CD4-positive, alpha-beta memory T cell (primary cell): ENCODE results near the gene RTTN. TPM values are rescaled to one million over a fixed set of nuclear protein-coding genes. Genes with fewer than 3 reads are reported as not detected.

Source experiments
- CTCF ChIA-PET: fragments of 350-600 bp; sonication (Branson Sonifier 250); formaldehyde crosslinking; loops from one replicate; lab custom pipeline; 2021; ENCODE audit warnings: inconsistent platforms; ENCODE audit not compliant: partially characterized antibody; lab: Charles Lee
- POLR2A ChIA-PET: fragments of 350-600 bp; sonication (Branson Sonifier 250); formaldehyde crosslinking; loops from one replicate; lab custom pipeline; 2021; ENCODE audit not compliant: partially characterized antibody; lab: Charles Lee
- DNase-seq, 5 donors: peaks; one replicate each; pipeline versions ENCODE4 v3.0.0 to v3.0.0-alpha.2; 2020 to 2022; ENCODE audit warnings: mixed read lengths in 1 of 5
- H3K27ac ChIP-seq: one replicate; pipeline ENCODE4 v1.7.0; 2013; ENCODE audit warnings: low read depth, low read length
- H3K27me3 ChIP-seq: 2 replicates; pipeline ENCODE4 v1.7.0; 2013; ENCODE audit warnings: mild to moderate bottlenecking, low read length, moderate library complexity; ENCODE audit not compliant: insufficient read depth
- H3K36me3 ChIP-seq: 2 replicates; pipeline ENCODE4 v1.7.0; 2013; ENCODE audit warnings: mild to moderate bottlenecking, low read length, moderate library complexity; ENCODE audit not compliant: insufficient read depth
- H3K4me1 ChIP-seq: 2 replicates; pipeline ENCODE4 v1.7.0; 2013; ENCODE audit warnings: mild to moderate bottlenecking, low read length, moderate library complexity; ENCODE audit not compliant: insufficient read depth
- H3K4me3 ChIP-seq, 2 donors: one replicate each; pipeline ENCODE4 v1.7.0; 2013; ENCODE audit warnings: low read length in 2 of 2, mild to moderate bottlenecking in 1 of 2
- H3K9me3 ChIP-seq, 2 donors: one replicate each; pipeline ENCODE4 v1.7.0; 2013; ENCODE audit warnings: low read length in 2 of 2, control low read depth in 1 of 2; ENCODE audit not compliant: control insufficient read depth in 1 of 2
- H3K27ac Mint-ChIP-seq, 7 donors: one replicate each; pipeline ENCODE4 v1.8.0; 2020 to 2021; ENCODE audit warnings: mixed read lengths in 7 of 7, mild to moderate bottlenecking in 6 of 7, inconsistent platforms in 3 of 7, moderate library complexity in 3 of 7
- H3K27me3 Mint-ChIP-seq, 2 donors: one replicate each; pipeline ENCODE4 v1.8.0; 2020 to 2021; ENCODE audit warnings: mixed read lengths in 2 of 2
- H3K36me3 Mint-ChIP-seq, 2 donors: one replicate each; pipeline ENCODE4 v1.8.0; 2020 to 2021; ENCODE audit warnings: mixed read lengths in 2 of 2, inconsistent platforms in 1 of 2, mild to moderate bottlenecking in 1 of 2
- H3K4me1 Mint-ChIP-seq, 4 donors: one replicate each; pipeline ENCODE4 v1.8.0; 2020 to 2021; ENCODE audit warnings: mixed read lengths in 4 of 4, mild to moderate bottlenecking in 1 of 4
- H3K4me3 Mint-ChIP-seq, 8 donors: one replicate each; pipeline ENCODE4 v1.8.0; 2020 to 2021; ENCODE audit warnings: mixed read lengths in 8 of 8, mild to moderate bottlenecking in 7 of 8, moderate library complexity in 6 of 8, inconsistent platforms in 3 of 8
- H3K9me3 Mint-ChIP-seq, 8 donors: one replicate each; pipeline ENCODE4 v1.8.0; 2020 to 2021; ENCODE audit warnings: mixed read lengths in 8 of 8, mild to moderate bottlenecking in 5 of 8, inconsistent platforms in 3 of 8, moderate library complexity in 1 of 8
- intact Hi-C: fragments of 100-400 bp; cut with micrococcal nuclease; formaldehyde crosslinking; loops from one replicate; pipeline ENCODE4 v1.15.1; 2023
- polyA plus RNA-seq, 2 donors: library from polyadenylated mRNA; unstranded; fragments of 300-500 nt; fragmentation: Illumina TruSeq; gene quantifications; one replicate each; pipeline ENCODE4 v1.2.3, GENCODE V29; 2021
- total RNA-seq, 2 experiments: library from RNA; stranded (reverse); gene quantifications; one replicate each; pipeline ENCODE4 v1.2.3, GENCODE V29; 2021

The RTTN gene
- total and polyA plus RNA-seq, 4 experiments from 2014 or later, result 2.6 to 27.1 (median 14.5) TPM

DNA sequence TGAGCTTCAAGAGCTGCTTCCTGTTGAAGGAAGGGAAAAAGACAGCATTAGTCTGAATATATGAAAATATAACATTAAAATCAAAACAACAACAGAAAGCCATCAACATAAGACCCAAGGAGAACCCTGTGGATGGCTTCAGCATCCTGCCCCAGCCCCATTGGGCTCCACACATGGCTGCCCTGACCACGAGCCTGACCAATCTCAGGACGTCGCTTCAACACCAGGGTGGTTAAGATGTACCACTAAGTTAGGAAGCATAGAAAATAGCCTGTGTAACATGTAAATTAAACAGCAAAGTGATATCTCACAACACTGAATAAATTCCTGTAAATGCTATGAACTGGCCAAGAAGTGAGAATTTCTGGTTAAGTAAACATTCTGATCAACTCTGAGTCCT lies 180.7 kb downstream of the RTTN start:
- H3K36me3 Mint-ChIP-seq, result peaks cover 52 to 59% of the 10 kb centered on the region in 2 donors
- H3K4me3 Mint-ChIP-seq, result no peak overlapping the region

DNA sequence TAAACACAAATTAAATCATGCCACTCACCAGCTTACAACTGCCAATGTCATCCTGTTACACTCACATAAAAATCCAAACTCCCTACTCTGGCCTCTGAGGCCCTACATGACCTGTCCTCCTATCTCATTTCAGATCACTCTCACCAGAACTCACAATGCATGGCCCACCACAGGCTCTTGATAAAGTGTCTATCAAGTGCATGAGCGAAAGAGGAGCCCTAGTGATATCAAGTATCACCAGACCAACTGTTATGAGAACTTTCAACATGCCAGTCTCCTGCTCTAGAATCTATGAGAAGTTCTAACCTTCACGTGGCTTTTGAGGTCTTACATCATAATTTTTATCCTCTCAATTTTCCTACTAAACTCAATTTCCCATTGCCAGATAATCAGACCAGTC lies 181.4 kb downstream of the RTTN start:
- no peak overlapping the region for H3K27ac ChIP-seq
- H3K27me3 ChIP-seq, result no peaks in the 10 kb centered on the region
- DNase-seq, result no peak
- ChIA-PET CTCF (no interaction called here), POLR2A (no interaction called here)
- no peak overlapping the region for H3K4me3 ChIP-seq
- H3K36me3 Mint-ChIP-seq, result peaks cover 52 to 57% of the 10 kb centered on the region in 2 donors
- H3K9me3 Mint-ChIP-seq, result no peaks in the 10 kb centered on the region
- intact Hi-C loops, result no loop called here
- H3K27ac Mint-ChIP-seq, result peak overlapping the region in 2 of 7 donors; percentile 22 to 26
- peaks cover 0 to 4% (median 0%) of the 10 kb centered on the region in 4 donors for H3K4me1 Mint-ChIP-seq
- H3K4me1 ChIP-seq, result no peaks in the 10 kb centered on the region
- H3K36me3 ChIP-seq, result peaks cover 4% of the 10 kb centered on the region
- H3K9me3 ChIP-seq, result no peaks in the 10 kb centered on the region
- no peak overlapping the region for H3K4me3 Mint-ChIP-seq
- no peaks in the 10 kb centered on the region for H3K27me3 Mint-ChIP-seq

More for the DNA sequence above, 180.7 kb downstream of the RTTN start:
- H3K36me3 ChIP-seq, result peaks cover 4% of the 10 kb centered on the region
- ChIA-PET POLR2A (no interaction called here), CTCF (no interaction called here)
- intact Hi-C loops, result no loop called here
- Mint-ChIP-seq H3K27ac (no peak overlapping the region), H3K27me3 (no peaks in the 10 kb centered on the region), H3K9me3 (no peaks in the 10 kb centered on the region), H3K4me1 (peaks cover 0 to 4% (median 0%) of the 10 kb centered on the region in 4 donors)
- no peaks in the 10 kb centered on the region for H3K4me1 ChIP-seq
- no peaks in the 10 kb centered on the region for H3K9me3 ChIP-seq
- H3K4me3 ChIP-seq, result no peak overlapping the region
- H3K27me3 ChIP-seq, result no peaks in the 10 kb centered on the region
- H3K27ac ChIP-seq, result no peak overlapping the region
- DNase-seq, result no peak

DNA sequence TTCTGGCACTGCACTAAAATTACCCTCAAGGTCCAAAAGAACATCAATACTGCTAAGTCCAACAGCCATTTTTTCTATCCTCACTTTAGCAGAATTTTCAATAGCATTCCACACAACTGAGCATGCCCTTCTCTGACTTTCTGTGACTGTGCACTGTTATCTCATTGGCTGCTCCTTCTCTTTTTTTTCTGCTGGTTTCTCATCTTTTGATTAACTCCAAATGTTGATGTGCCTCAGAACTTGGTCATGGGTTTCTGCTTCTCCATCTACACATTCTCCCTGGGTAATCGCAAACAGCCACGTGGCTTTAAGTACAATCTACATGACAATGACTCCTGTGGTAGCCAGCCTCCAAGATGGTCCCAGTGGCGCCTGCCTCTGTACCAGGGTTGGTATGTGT lies 182.9 kb downstream of the RTTN start:
- no peak overlapping the region for H3K4me3 Mint-ChIP-seq
- no peak overlapping the region for H3K27ac ChIP-seq
- peaks cover 0 to 4% (median 0%) of the 10 kb centered on the region in 4 donors for H3K4me1 Mint-ChIP-seq
- H3K27ac Mint-ChIP-seq, result no peak overlapping the region
- peaks cover 54 to 57% of the 10 kb centered on the region in 2 donors for H3K36me3 Mint-ChIP-seq
- ChIA-PET CTCF (no interaction called here), POLR2A (interaction anchor here (1.7 kb wide), 1 partner anchor 66 kb away, joined by 3 read pairs; no protein-coding TSS in a partner anchor)
- no peaks in the 10 kb centered on the region for H3K9me3 ChIP-seq
- intact Hi-C loops, result no loop called here
- H3K36me3 ChIP-seq, result peaks cover 4% of the 10 kb centered on the region
- H3K4me3 ChIP-seq, result no peak overlapping the region
- H3K4me1 ChIP-seq, result no peaks in the 10 kb centered on the region
- no peaks in the 10 kb centered on the region for H3K9me3 Mint-ChIP-seq
- H3K27me3 ChIP-seq, result no peaks in the 10 kb centered on the region
- no peaks in the 10 kb centered on the region for H3K27me3 Mint-ChIP-seq
- DNase-seq, result no peak

DNA sequence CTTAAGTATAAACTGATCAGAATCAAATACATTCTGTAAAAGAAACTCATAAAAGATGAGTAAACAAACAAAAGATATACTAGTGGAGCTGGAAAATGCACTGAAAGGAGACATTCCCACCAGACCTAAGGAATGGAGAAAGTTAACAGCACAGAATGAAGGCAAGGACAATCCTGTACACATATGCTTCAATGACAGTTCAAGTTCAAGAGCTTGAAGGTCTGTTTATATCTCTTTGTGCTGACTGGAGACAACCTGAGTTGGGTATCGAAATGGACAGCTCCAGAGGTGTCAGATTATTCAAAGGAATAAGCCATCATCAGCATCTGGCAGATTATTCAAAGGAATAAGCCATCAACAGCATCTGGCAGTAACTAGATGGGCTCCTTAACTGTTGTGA lies 184.0 kb downstream of the RTTN start:
- DNase-seq, result no peak
- H3K27ac ChIP-seq, result no peak overlapping the region
- peaks cover 56 to 60% of the 10 kb centered on the region in 2 donors for H3K36me3 Mint-ChIP-seq
- no peak overlapping the region for H3K27ac Mint-ChIP-seq
- no peaks in the 10 kb centered on the region for H3K4me1 ChIP-seq
- CTCF ChIA-PET, result no interaction called here
- no peaks in the 10 kb centered on the region for H3K27me3 Mint-ChIP-seq
- H3K9me3 Mint-ChIP-seq, result no peaks in the 10 kb centered on the region
- H3K36me3 ChIP-seq, result peaks cover 4% of the 10 kb centered on the region
- no peaks in the 10 kb centered on the region for H3K9me3 ChIP-seq
- no peaks in the 10 kb centered on the region for H3K27me3 ChIP-seq
- H3K4me1 Mint-ChIP-seq, result peaks cover 0 to 4% (median 0%) of the 10 kb centered on the region in 4 donors
- no peak overlapping the region for H3K4me3 Mint-ChIP-seq
- intact Hi-C loops, result no loop called here
- H3K4me3 ChIP-seq, result no peak overlapping the region
- POLR2A ChIA-PET, result interaction anchor here (1.7 kb wide), 1 partner anchor 65 kb away, joined by 3 read pairs; no protein-coding TSS in a partner anchor

DNA sequence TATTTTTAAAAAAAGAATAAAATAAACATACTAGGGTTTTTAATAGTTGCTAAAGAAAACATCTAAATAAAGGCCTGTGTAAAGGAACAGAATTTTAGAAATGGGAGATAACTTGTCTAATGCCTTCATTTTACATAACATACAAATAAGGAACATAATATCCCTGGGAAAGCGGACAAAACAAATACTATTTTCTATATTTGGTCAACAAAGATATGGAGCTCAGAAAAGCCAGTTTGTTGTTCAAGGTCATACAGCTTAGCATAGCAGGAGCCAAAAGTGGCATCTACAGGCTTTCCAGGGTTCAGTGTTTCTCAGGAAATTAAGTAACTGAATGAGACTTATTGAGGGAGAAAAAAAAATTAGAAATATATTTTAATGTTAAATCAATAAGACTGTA lies 184.4 kb downstream of the RTTN start:
- Histone ChIP-seq H3K36me3 (peaks cover 4% of the 10 kb centered on the region), H3K27ac (no peak overlapping the region), H3K4me3 (no peak overlapping the region), H3K9me3 (no peaks in the 10 kb centered on the region), H3K27me3 (no peaks in the 10 kb centered on the region), H3K4me1 (no peaks in the 10 kb centered on the region)
- intact Hi-C loops, result no loop called here
- no peak overlapping the region for H3K4me3 Mint-ChIP-seq
- POLR2A ChIA-PET, result interaction anchor here (1.7 kb wide), 1 partner anchor 65 kb away, joined by 3 read pairs; no protein-coding TSS in a partner anchor
- H3K27me3 Mint-ChIP-seq, result no peaks in the 10 kb centered on the region
- H3K27ac Mint-ChIP-seq, result no peak overlapping the region
- H3K9me3 Mint-ChIP-seq, result no peaks in the 10 kb centered on the region
- DNase-seq, result no peak
- H3K36me3 Mint-ChIP-seq, result peaks cover 58 to 60% of the 10 kb centered on the region in 2 donors
- CTCF ChIA-PET, result no interaction called here
- H3K4me1 Mint-ChIP-seq, result peaks cover 0 to 4% (median 0%) of the 10 kb centered on the region in 4 donors

DNA sequence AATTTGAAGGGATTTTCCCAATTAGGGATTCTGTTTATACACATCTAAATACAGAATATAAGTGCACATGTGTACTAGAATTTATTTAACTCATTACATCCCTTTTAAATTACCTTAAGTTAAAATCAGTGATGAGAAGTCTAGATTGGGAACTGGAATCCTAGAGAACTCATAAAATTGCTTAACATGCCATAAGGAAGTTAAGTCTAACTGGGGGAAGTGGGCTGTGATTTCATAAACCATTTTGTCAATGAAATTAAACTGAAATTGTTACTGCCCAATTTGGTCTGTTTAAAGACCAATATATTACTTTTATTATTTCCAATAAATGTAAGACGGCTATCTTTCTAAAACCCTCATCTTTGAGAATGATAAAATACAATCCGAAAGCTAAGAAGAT lies 185.5 kb downstream of the RTTN start:
- Mint-ChIP-seq H3K27me3 (no peaks in the 10 kb centered on the region), H3K9me3 (no peaks in the 10 kb centered on the region), H3K27ac (no peak overlapping the region), H3K4me1 (no peaks in the 10 kb centered on the region), H3K4me3 (no peak overlapping the region), H3K36me3 (peaks cover 56 to 60% of the 10 kb centered on the region in 2 donors)
- Histone ChIP-seq H3K9me3 (no peaks in the 10 kb centered on the region), H3K36me3 (peaks cover 4% of the 10 kb centered on the region), H3K27me3 (no peaks in the 10 kb centered on the region), H3K4me1 (no peaks in the 10 kb centered on the region), H3K27ac (no peak overlapping the region), H3K4me3 (no peak overlapping the region)
- ChIA-PET POLR2A (no interaction called here), CTCF (no interaction called here)
- no peak for DNase-seq
- intact Hi-C loops, result no loop called here

DNA sequence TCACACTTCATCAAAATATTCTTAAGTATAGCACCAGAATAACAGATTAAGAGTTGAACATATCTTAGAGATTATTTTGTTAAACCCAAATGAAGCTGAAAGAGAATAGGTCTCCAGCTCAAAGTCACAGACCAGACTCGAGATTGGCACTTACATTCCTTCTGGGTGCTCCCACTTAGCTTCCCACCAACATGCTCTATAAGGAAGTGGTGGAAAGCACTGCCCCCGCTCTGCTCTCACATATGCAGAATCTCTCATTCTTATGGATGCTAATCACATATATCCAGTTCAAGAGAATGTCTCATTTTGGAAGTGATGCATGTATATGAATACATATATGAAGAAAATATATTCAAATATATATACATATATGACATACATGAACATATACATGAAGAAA lies 186.4 kb downstream of the RTTN start:
- H3K27me3 Mint-ChIP-seq, result no peaks in the 10 kb centered on the region
- POLR2A ChIA-PET, result interaction anchor here (0.6 kb wide), 1 partner anchor 83 kb away, joined by 3 read pairs; no protein-coding TSS in a partner anchor
- no peaks in the 10 kb centered on the region for H3K9me3 Mint-ChIP-seq
- intact Hi-C loops, result no loop called here
- no peak overlapping the region for H3K4me3 Mint-ChIP-seq
- H3K36me3 Mint-ChIP-seq, result peaks cover 51 to 58% of the 10 kb centered on the region in 2 donors
- H3K27me3 ChIP-seq, result no peaks in the 10 kb centered on the region
- CTCF ChIA-PET, result no interaction called here
- H3K4me3 ChIP-seq, result no peak overlapping the region
- no peak overlapping the region for H3K27ac ChIP-seq
- DNase-seq, result no peak
- H3K4me1 Mint-ChIP-seq, result no peaks in the 10 kb centered on the region
- peaks cover 4% of the 10 kb centered on the region for H3K36me3 ChIP-seq
- H3K27ac Mint-ChIP-seq, result no peak overlapping the region
- no peaks in the 10 kb centered on the region for H3K4me1 ChIP-seq
- H3K9me3 ChIP-seq, result no peaks in the 10 kb centered on the region
